Measurements from ENCODE around the gene NANOG. TPM values are rescaled to one million over a fixed set of nuclear protein-coding genes. Genes with fewer than 3 reads are reported as not detected.
"Not testable (repeated sequence)": the region's sequence is repeated elsewhere in the genome, so short reads cannot be mapped to it uniquely, and the experiment has no call there.

NANOG gene
- total and polyA plus RNA-seq, 9 donors: under 0.01 to 0.62 (median 0.26) TPM; not detected in 3

DNA sequence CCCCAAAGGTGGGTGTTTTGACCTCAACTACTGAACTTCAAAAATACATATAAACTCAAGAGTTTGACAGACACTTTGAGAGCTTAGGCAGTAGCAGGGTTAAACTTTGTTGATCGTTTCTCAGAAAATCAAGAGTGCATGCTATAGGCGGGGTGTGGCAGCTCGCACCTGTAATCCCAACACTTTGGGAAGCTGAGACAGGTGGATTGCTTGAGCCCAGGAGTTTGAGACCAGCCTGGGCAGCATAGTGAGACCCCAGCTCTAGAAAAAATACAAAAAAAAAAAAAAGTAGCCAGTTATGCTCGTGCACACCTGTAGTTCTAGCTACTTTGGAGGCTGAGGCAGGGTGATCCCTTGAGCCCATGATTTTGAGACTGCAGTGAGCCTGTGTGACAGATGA lies 12.3 kb downstream of the NANOG start:
- 56 to 63% (median 58%) methylated on average over 4 of the region's 4 CpGs for WGBS, 3 donors
- no peak for TF ChIP-seq EP300 (IDR thresholded peaks at IDR 0.05)
- TF ChIP-seq, protein P1, sequence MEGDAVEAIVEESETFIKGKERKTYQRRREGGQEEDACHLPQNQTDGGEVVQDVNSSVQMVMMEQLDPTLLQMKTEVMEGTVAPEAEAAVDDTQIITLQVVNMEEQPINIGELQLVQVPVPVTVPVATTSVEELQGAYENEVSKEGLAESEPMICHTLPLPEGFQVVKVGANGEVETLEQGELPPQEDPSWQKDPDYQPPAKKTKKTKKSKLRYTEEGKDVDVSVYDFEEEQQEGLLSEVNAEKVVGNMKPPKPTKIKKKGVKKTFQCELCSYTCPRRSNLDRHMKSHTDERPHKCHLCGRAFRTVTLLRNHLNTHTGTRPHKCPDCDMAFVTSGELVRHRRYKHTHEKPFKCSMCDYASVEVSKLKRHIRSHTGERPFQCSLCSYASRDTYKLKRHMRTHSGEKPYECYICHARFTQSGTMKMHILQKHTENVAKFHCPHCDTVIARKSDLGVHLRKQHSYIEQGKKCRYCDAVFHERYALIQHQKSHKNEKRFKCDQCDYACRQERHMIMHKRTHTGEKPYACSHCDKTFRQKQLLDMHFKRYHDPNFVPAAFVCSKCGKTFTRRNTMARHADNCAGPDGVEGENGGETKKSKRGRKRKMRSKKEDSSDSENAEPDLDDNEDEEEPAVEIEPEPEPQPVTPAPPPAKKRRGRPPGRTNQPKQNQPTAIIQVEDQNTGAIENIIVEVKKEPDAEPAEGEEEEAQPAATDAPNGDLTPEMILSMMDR (IDR thresholded peaks at IDR 0.05): no peak
- no peak for TF ChIP-seq POLR2A (IDR thresholded peaks at IDR 0.05)
- intact Hi-C loops (cut with DNase I): no loop called here
- no peaks in the 10 kb centered on the region for H3K4me1 ChIP-seq (ENCODE audit: insufficient read depth)
- no peaks in the 10 kb centered on the region for H3K27me3 ChIP-seq
- H3K4me3 ChIP-seq: no peak overlapping the region
- no peaks in the 10 kb centered on the region for H3K36me3 ChIP-seq
- no peak overlapping the region for H3K27ac ChIP-seq
- no peaks in the 10 kb centered on the region for H3K9me3 ChIP-seq
- no peak for DNase-seq

DNA sequence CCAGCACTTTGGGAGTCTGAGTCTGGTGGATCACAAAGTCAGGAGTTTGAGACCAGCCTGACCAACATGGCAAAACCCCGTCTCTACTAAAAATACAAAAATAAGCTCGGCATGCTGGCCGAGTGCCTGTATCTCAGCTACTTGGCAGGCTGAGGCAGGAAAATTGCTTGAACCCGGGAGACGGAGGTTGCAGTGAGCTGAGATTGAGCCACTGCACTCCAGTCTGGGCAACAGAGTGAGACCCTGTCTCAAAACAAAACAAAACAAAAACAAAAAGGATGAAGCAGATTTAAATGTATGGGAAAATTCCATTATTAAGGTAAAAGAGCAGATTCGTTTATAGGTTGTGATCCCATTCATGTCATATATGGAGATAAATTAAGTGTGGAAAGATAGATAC lies 17.1 kb downstream of the NANOG start:
- H3K27me3 ChIP-seq; DNase-seq; H3K9me3 ChIP-seq; H3K4me3 ChIP-seq; H3K36me3 ChIP-seq; intact Hi-C loops (cut with DNase I); H3K27ac ChIP-seq; H3K4me1 ChIP-seq (ENCODE audit: insufficient read depth): not testable (repeated sequence)
- WGBS, 3 donors: 21 to 45% (median 24%) methylated on average over 6 of the region's 6 CpGs

DNA sequence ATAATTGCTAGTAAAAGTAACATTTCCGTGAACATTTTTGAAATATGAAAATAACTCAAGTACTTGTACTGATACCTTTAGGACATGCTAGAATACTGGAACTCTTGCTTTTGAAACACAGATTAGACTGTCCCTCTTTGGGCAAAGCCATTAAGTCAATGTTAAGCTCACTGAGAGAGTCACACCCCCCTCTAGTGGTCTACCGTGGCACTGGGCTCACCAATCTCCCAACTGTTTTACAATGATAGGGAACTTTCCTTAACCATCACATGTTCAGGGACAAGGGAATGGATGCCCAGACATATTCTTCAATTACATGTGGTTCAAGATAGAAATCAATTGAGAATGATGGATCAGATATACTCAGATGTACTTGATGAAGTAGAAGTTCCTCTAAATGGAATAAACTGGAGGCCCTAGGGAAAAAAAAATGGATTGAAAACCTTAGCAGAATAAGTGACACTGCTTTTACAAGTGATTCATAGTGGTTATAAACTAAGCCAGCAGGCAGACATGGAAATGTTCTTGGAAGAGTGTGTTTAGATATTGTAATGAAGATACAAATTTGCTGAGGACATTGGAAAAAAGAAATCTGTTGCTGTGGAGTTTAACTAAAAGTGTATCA lies 17.8 kb downstream of the NANOG start:
- Histone ChIP-seq H3K4me1 (ENCODE audit: insufficient read depth) (no peaks in the 10 kb centered on the region), H3K36me3 (no peaks in the 10 kb centered on the region), H3K4me3 (no peak overlapping the region), H3K9me3 (no peaks in the 10 kb centered on the region), H3K27ac (no peak overlapping the region), H3K27me3 (no peaks in the 10 kb centered on the region)
- 2 to 8% (median 3%) methylated on average over 2 of the region's 2 CpGs for WGBS, 3 donors
- intact Hi-C loops (cut with DNase I): no loop called here
- DNase-seq: peak; percentile 18 to 68 (median 60)
- TF ChIP-seq POLR2A (IDR thresholded peaks at IDR 0.05) (no peak), EP300 (IDR thresholded peaks at IDR 0.05) (no peak)
- TF ChIP-seq, protein P1 (IDR thresholded peaks at IDR 0.05): peak; percentile 30 to 40 (median 33)

DNA sequence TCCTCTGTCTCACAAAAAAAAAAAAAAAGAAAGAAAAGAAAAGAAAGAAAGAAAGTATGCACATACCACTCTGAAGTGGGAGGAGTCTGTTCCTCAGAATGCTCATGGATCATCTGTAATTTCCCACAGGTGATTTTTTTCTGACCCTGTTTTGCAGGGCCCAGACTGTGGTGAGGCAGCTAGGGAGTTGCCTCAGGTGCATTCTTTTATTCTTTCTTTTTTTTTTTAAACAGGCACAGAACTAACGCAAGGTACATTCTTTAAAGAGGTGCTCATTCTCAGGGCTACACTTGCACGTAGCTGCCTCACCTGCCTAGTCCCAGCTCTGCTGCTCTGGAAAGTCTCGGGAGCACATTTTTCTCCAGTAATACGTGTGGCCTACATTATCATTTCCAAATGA lies 36.6 kb downstream of the NANOG start:
- H3K36me3 ChIP-seq; H3K27me3 ChIP-seq; H3K4me1 ChIP-seq (ENCODE audit: insufficient read depth); DNase-seq; H3K9me3 ChIP-seq; intact Hi-C loops (cut with DNase I); H3K4me3 ChIP-seq; H3K27ac ChIP-seq: not testable (repeated sequence)
- 87 to 92% (median 89%) methylated on average over 3 to 4 of the region's 4 CpGs for WGBS, 3 donors

DNA sequence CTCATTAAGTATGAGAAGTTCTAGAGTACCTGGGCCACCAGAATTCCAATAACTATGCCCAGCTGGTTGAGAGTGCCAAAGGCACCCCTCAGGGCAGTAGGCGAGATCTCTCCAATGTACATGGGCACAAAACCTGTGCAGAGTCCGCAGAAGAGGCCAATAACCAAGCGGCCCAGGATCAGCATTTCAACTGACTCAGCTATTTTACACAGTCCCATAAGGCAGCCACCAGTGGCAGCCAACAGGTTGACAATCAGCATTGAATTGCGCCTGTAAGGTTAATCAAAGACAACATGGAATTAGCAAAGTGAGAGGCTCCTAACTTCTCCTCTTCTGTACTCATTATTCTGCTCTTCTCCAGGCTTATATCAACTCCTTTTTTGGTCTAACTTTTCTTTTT lies 40.5 kb downstream of the NANOG start:
- WGBS, 3 donors: 97 to 99% (median 99%) methylated on average over 4 of the region's 4 CpGs
- H3K9me3 ChIP-seq; H3K4me1 ChIP-seq (ENCODE audit: insufficient read depth); intact Hi-C loops (cut with DNase I); H3K36me3 ChIP-seq; DNase-seq; H3K27me3 ChIP-seq; H3K27ac ChIP-seq; H3K4me3 ChIP-seq: not testable (repeated sequence)

DNA sequence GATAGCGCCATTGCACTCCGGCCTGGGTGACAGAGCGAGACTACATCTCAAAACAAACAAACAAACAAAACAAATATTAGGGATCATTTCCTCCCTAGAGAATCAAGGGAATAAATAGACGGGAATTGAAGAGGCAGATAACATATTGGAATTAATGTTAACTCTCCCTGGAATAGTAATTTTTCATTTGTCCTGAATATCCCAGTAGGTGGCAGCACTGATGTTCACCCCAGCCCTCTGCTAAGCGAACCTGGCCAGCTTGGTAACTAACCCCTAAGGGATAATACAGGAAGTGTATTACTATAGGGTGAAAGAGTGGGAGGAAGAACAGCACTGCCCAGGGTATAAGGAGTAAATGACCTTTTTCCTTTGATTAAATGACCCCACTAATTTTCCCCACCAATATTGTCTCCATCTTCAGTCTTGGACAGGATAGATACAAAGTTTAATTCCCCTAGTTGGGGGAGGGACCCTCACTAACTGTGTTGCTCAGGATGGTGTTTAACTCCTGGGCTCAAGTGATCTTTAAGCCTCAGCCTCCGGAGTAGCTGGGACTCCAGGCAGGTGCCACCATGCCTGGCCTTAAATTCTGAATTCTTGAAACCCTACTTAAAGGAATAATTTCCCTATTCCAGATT lies 43.0 kb downstream of the NANOG start:
- Histone ChIP-seq H3K9me3 (no peaks in the 10 kb centered on the region), H3K27me3 (no peaks in the 10 kb centered on the region), H3K4me3 (no peak overlapping the region), H3K4me1 (ENCODE audit: insufficient read depth) (no peaks in the 10 kb centered on the region), H3K27ac (no peak overlapping the region), H3K36me3 (no peaks in the 10 kb centered on the region)
- intact Hi-C loops (cut with DNase I): no loop called here
- DNase-seq: peak in 1 of 5 donors; percentile 20
- TF ChIP-seq EP300 (IDR thresholded peaks at IDR 0.05): no peak
- TF ChIP-seq, protein P1 (IDR thresholded peaks at IDR 0.05): peak in 2 of 3 donors; percentile 15 to 18
- TF ChIP-seq POLR2A (IDR thresholded peaks at IDR 0.05): no peak
- WGBS, 3 donors: 57 to 64% (median 59%) methylated on average over 6 of the region's 6 CpGs

DNA sequence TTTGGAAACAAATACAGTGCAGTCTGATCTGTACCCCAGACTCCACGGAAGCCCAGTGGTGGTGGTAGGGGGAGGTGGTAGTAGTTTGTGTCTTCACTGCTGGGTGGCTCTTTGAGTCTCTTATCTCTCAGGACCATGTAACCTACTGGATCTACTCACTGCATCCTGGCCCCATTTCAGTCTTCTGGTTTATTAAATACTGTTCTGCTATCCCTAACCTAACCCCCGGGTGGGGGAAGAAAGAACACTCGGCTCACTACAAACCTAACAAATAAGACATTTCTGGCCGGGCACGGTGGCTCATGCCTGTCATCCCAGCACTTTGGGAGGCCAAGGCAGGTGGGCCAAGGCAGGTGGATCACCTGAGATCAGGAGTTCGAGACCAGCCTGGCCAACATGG lies 44.0 kb downstream of the NANOG start:
- H3K4me3 ChIP-seq; H3K9me3 ChIP-seq; H3K27ac ChIP-seq; H3K27me3 ChIP-seq; H3K36me3 ChIP-seq; DNase-seq; H3K4me1 ChIP-seq (ENCODE audit: insufficient read depth); intact Hi-C loops (cut with DNase I): not testable (repeated sequence)
- 71 to 85% (median 73%) methylated on average over 6 of the region's 6 CpGs for WGBS, 3 donors

Data from ovary (tissue), 9 donors.